Vagina (tissue), 2 donors: ENCODE measurements around the gene ACY1. TPM values are rescaled to one million over a fixed set of nuclear protein-coding genes. Genes with fewer than 3 reads are reported as not detected.

Experiments
- DNase-seq, 2 donors: peaks; one replicate each; pipeline ENCODE4 v3.0.0-alpha.2; 2017; ENCODE audit errors: extremely low spot score in 2 of 2
- H3K27ac ChIP-seq: fragments of 200-600 bp; sonication (generic); one replicate; pipeline ENCODE4 v1.5.1; 2019
- H3K27me3 ChIP-seq: fragments of 200-600 bp; sonication (generic); one replicate; pipeline ENCODE4 v1.5.1; 2019
- H3K36me3 ChIP-seq, 2 donors: fragments of 200-600 bp; sonication (generic); one replicate each; pipeline ENCODE4 v1.5.1; 2017 to 2019
- H3K4me1 ChIP-seq: fragments of 200-600 bp; sonication (generic); one replicate; pipeline ENCODE4 v1.5.1; 2019
- H3K4me3 ChIP-seq, 2 donors: fragments of 200-600 bp; sonication (generic); 1 replicate in 1 of 2; 2 replicates in 1 of 2; pipeline ENCODE4 v1.5.1; 2016 to 2019
- H3K9me3 ChIP-seq: fragments of 200-600 bp; sonication (generic); one replicate; pipeline ENCODE4 v1.5.1; 2019
- POLR2A ChIP-seq, 2 donors: fragments of 450-650 bp; IDR thresholded peaks; one replicate each; pipeline ENCODE4 v1.6.1; 2017; ENCODE audit warnings: antibody characterized with exemption in 2 of 2, mild to moderate bottlenecking in 2 of 2, moderate library complexity in 2 of 2
- POLR2AphosphoS5 ChIP-seq, 2 donors: sonication (generic); formaldehyde crosslinking; IDR thresholded peaks; one replicate each; pipeline ENCODE4 v1.9.0; 2017; ENCODE audit warnings: antibody characterized with exemption in 2 of 2, mild to moderate bottlenecking in 2 of 2, low read depth in 1 of 2; ENCODE audit not compliant: insufficient read depth in 1 of 2
- intact Hi-C: fragments of 100-400 bp; cut with DNase I; formaldehyde crosslinking; loops from one replicate; pipeline ENCODE4 v1.15.1; 2023
- total RNA-seq: library from RNA; depleted of rRNA; stranded (reverse); fragments of >200 nt; gene quantifications from one replicate; pipeline ENCODE4 v1.2.3, GENCODE V29; 2016
- TF ChIP-seq, protein P1 (sequence below), 3 experiments: fragments of 450-650 bp in 2 of 3; fragments of 200-600 bp in 1 of 3; sonication (generic) in 1 of 3; IDR thresholded peaks; one replicate each; pipeline ENCODE4 v1.5.1; 2017 to 2019; ENCODE audit warnings: antibody characterized with exemption in 3 of 3, mild to moderate bottlenecking in 2 of 3, moderate library complexity in 2 of 3

Gene ACY1
- total RNA-seq, 1 donor from 2014 or later, result 29.7 TPM

- Histone ChIP-seq H3K4me1 (no peaks in the 10 kb centered on the region), H3K9me3 (no peaks in the 10 kb centered on the region), H3K27me3 (no peaks in the 10 kb centered on the region), H3K4me3 (no peak overlapping the region), H3K36me3 (no peaks in the 10 kb centered on the region), H3K27ac (no peak overlapping the region)
- intact Hi-C loops, result no loop called here
- no peak for DNase-seq
- TF ChIP-seq, protein P1, sequence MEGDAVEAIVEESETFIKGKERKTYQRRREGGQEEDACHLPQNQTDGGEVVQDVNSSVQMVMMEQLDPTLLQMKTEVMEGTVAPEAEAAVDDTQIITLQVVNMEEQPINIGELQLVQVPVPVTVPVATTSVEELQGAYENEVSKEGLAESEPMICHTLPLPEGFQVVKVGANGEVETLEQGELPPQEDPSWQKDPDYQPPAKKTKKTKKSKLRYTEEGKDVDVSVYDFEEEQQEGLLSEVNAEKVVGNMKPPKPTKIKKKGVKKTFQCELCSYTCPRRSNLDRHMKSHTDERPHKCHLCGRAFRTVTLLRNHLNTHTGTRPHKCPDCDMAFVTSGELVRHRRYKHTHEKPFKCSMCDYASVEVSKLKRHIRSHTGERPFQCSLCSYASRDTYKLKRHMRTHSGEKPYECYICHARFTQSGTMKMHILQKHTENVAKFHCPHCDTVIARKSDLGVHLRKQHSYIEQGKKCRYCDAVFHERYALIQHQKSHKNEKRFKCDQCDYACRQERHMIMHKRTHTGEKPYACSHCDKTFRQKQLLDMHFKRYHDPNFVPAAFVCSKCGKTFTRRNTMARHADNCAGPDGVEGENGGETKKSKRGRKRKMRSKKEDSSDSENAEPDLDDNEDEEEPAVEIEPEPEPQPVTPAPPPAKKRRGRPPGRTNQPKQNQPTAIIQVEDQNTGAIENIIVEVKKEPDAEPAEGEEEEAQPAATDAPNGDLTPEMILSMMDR (IDR thresholded peaks at IDR 0.05), result no peak
- no peak for TF ChIP-seq POLR2A (IDR thresholded peaks at IDR 0.05)
These were observed 29.4 kb downstream of the ACY1 start for GRCh38 chr3:52012699-52013098.

DNA sequence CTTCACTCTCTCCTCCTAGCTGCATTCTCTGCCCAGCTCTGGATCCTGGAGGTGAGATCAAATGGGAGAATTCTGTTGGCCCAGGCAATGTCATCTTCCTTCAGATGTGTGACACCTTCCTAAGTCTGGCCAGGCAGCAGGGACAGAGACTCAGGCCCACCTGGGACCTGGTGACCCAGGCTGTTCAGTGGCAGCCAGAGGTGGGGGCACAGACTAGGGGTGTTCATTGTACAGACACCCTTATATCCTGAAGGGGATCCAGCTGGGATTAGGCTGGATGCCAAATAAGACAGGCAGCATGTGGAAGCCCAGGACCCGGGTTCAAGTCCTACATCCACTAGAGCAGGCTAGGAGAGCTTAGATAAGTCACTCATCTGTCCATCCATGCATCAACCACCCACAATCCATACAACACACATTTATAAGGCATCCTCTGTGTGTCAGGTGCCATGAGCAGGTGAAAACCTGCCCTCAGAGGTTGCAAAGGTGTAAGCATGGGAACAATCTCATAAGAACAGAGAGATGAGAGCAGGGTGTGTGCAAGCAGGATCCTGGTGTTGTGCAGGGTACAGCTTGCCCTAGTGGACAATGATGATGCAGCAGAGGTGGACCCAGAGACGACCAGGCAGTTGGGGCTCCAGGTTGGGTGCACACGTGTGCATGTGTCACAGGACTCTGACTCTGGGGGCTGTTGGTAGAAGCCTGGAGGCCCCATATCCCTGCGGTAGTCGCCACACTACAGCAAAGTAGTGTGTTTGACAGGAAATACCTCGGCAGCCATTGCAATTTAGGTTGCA lies 30.7 kb downstream of the ACY1 start:
- intact Hi-C loops, result no loop called here
- Histone ChIP-seq H3K4me3 (no peak overlapping the region), H3K27ac (no peak overlapping the region)

DNA sequence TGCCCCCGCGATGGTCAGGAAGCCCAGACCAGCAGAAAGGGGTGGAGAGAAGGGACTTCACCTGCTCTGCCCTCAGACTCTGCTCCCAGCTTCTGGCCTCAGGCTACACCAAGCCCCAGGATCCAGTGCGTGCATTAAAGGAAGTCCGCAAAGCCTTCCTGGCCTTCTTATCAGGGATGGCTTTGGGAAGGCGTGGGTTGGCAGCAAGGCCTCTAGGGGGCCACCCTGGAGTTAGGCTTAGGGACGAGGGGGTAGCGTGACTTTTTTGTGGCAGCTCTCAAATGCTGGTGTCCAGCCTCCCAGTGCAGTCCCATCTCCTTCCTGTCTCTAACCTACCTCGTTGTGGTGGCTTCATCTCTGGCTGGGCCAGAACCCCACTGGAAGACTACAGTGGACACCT lies 31.3 kb downstream of the ACY1 start:
- no peak for DNase-seq
- intact Hi-C loops, result loop anchor here (5.0 kb wide), 1 partner anchor 38 kb away; no protein-coding TSS in a partner anchor
- Histone ChIP-seq H3K4me1 (peaks cover 3% of the 10 kb centered on the region), H3K36me3 (no peaks in the 10 kb centered on the region), H3K27ac (no peak overlapping the region), H3K4me3 (no peak overlapping the region), H3K27me3 (no peaks in the 10 kb centered on the region), H3K9me3 (no peaks in the 10 kb centered on the region)
- TF ChIP-seq POLR2A (IDR thresholded peaks at IDR 0.05), result no peak
- TF ChIP-seq, protein P1 (IDR thresholded peaks at IDR 0.05), result no peak
- no peak for TF ChIP-seq POLR2AphosphoS5 (IDR thresholded peaks at IDR 0.05; ENCODE audit: insufficient read depth in 1 of 2, low read depth in 1 of 2)

More for the DNA sequence above, 30.7 kb downstream of the ACY1 start:
- DNase-seq, result no peak
- no peak for TF ChIP-seq POLR2A (IDR thresholded peaks at IDR 0.05)
- TF ChIP-seq, protein P1 (IDR thresholded peaks at IDR 0.05), result no peak
- TF ChIP-seq POLR2AphosphoS5 (IDR thresholded peaks at IDR 0.05; ENCODE audit: insufficient read depth in 1 of 2, low read depth in 1 of 2), result no peak
- Histone ChIP-seq H3K9me3 (no peaks in the 10 kb centered on the region), H3K27me3 (no peaks in the 10 kb centered on the region), H3K36me3 (no peaks in the 10 kb centered on the region), H3K4me1 (no peaks in the 10 kb centered on the region)

DNA sequence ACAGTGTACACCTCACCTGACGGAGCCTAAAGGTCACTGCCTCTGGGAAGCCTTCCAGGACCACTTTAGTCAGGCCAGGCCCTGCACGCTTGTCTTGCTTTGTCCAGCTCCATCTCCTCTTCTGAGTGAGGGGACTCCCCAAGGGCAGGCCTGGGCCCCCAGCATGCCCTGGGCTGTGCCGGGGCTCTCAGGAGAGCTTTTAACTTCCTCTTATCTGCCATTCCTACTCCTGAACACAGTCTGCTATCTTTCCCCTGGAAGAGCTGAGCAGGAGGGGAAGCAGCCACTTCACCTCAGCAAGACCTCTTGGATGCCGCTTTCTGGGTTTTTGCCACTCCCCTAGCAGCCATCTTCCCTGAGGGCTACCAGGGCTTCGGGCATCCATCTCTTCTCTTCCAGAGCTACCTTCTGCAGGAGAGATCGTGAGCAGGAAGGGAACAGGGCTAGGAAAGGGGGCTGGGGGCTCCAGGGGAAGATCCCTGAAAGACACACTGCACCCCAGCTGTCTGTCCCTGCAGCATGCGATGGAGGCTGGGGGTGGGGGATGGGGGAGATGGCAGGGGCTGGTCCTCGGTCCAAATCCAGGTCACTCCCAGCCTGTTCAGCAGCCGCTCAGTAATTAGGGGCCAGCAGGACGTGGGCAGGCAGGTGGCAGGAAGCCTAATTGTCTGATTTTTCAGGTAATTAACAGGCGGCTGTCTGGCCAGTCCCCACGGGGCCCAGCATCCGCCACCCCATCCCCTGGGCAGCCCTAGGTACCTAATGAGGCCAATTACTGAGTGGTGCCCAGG lies 32.3 kb downstream of the ACY1 start:
- peaks cover 7% of the 10 kb centered on the region for H3K4me1 ChIP-seq
- H3K36me3 ChIP-seq, result no peaks in the 10 kb centered on the region
- TF ChIP-seq POLR2AphosphoS5 (IDR thresholded peaks at IDR 0.05; ENCODE audit: insufficient read depth in 1 of 2, low read depth in 1 of 2) (no peak), POLR2A (IDR thresholded peaks at IDR 0.05) (no peak)
- TF ChIP-seq, protein P1 (IDR thresholded peaks at IDR 0.05), result no peak
- intact Hi-C loops, result loop anchor here (5.0 kb wide), 1 partner anchor 37 kb away; no protein-coding TSS in a partner anchor
- H3K27me3 ChIP-seq, result no peaks in the 10 kb centered on the region
- H3K9me3 ChIP-seq, result no peaks in the 10 kb centered on the region
- no peak for DNase-seq
- H3K4me3 ChIP-seq, result no peak overlapping the region
- no peak overlapping the region for H3K27ac ChIP-seq
